SH-SY5Y (cell line): ENCODE measurements around the gene UNKL.

ENCODE experiments used
- GATA2 ChIP-seq: IDR thresholded peaks from 2 replicates; pipeline ENCODE4 v1.6.1; 2011; ENCODE audit warnings: mild to moderate bottlenecking, low read depth, low read length
- GATA3 ChIP-seq: IDR thresholded peaks from 2 replicates; pipeline ENCODE4 v1.6.1; 2011; ENCODE audit warnings: low read depth, mild to moderate bottlenecking, low read length, moderate library complexity

DNA sequence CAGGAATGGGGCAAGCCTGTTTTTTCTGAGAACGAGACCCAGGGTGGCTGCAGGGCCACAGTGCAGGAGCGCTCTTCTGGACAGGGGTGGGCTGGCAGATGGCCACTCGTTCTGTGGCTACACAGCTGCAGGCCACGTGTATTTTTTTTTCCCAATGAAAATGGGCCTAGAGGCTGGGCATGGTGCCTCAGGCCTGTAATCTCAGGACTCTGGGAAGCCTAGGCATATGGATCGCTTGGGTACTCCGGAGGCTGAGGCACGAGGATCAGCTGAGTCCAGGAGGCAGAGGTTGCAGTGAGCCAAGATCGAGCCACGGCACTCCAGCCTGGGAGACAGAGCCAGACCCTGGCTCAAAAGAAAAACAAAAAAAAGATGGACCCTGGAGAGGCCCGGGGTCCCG is 6.8 kb downstream of the UNKL start:
- TF ChIP-seq GATA3 (no peak), GATA2 (no peak)
